GM12892 (cell line): ENCODE results near the gene ST3GAL5.
"Not testable (repeated sequence)": the region's sequence is repeated elsewhere in the genome, so short reads cannot be mapped to it uniquely, and the experiment has no call there.

Source experiments
- DNase-seq: peaks from one replicate; pipeline ENCODE4 v3.0.0; 2011; ENCODE audit not compliant: insufficient read length
- FAIRE-seq: peaks from 2 replicates; lab custom pipeline; 2011; peaks lifted over from hg19 to GRCh38; lab: Jason Lieb, UNC
- POLR2A ChIP-seq: IDR thresholded peaks from 2 replicates; pipeline ENCODE4 v1.6.1; 2011; ENCODE audit warnings: low read depth, low read length, control low read depth
- POLR2AphosphoS5 ChIP-seq: IDR thresholded peaks from 2 replicates; pipeline ENCODE4 v1.6.1; 2011; ENCODE audit warnings: low read depth, low read length, control low read depth
- TAF1 ChIP-seq: IDR thresholded peaks from 2 replicates; pipeline ENCODE4 v1.6.1; 2011; ENCODE audit warnings: low read depth, mild to moderate bottlenecking, control low read depth, low read length, borderline replicate concordance

Gene ST3GAL5

DNA sequence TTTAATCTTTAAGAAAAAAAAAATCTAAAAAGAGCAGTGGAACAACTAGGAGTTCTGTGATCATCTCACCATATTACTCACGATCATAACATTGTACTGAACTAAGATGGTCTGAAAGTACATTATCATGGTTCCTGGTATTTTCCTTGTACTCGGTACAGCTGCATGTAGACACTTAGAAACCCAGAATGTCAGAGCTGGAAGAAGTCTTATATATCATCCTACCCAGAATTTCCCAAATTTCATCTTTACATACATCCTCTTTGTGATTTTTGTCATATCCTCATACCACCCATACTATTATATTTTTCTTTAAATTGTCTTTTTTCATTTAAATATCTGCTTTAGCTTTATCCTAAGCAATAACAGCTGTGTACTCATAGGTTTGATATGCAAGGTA is 12.4 kb upstream of the ST3GAL5 start:
- FAIRE-seq, result no peak
- TF ChIP-seq TAF1 (no peak), POLR2AphosphoS5 (no peak), POLR2A (no peak)

DNA sequence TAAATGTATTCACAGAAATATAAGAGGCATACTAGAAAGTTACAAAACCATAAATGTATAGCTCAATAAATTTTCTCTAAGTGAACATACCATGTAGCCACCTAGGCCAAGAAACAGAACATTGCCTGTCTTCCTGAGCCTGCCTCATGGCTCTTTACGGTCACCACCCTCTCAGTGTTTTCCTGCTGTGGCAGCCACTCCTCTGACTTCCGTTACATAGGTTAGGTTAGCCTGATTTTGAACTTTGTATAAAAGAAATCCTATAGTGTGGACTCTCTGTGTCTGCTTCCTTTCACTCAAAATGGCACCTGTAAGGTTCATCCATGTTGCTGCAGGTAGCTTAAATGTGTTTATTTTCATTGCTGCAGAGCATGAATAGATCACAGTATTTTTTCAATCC is 11.6 kb upstream of the ST3GAL5 start:
- FAIRE-seq, result no peak
- DNase-seq, result no peak
- TF ChIP-seq TAF1 (no peak), POLR2AphosphoS5 (no peak), POLR2A (no peak)

More for the DNA sequence above, 12.4 kb upstream of the ST3GAL5 start:
- no peak for DNase-seq

DNA sequence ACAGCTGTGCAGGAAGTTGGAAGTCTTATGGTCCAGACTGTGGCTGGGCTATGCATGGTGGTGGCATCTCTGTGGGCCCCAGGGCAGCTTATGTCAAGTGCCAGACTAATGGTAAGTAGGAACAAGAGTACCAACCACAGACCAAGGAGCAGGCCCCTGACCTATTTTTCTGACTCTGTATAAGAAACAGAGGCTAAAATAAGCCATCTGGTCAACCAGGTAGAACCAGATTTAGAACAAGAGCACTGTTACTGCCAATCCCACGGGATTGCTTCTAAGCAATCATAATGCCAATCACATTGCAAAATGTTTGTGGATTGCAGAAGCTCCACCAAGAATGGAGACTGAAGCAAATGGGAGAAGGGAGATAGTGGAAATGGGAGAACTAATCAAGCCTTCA is 11.1 kb upstream of the ST3GAL5 start:
- FAIRE-seq, result no peak
- TF ChIP-seq POLR2AphosphoS5, result no peak
- TF ChIP-seq POLR2A, result no peak
- TF ChIP-seq TAF1, result no peak
- no peak for DNase-seq

GRCh38 chr2:85899284-85899683 is 10.5 kb upstream of the ST3GAL5 start:
- DNase-seq (no peak), FAIRE-seq (no peak)
- no peak for TF ChIP-seq TAF1
- no peak for TF ChIP-seq POLR2A
- TF ChIP-seq POLR2AphosphoS5, result no peak

- DNase-seq (no peak), FAIRE-seq (no peak)
- TF ChIP-seq TAF1, result no peak
- TF ChIP-seq POLR2AphosphoS5, result no peak
- no peak for TF ChIP-seq POLR2A
Measured at GRCh38 chr2:85898881-85899280, 10.1 kb upstream of the ST3GAL5 start.

DNA sequence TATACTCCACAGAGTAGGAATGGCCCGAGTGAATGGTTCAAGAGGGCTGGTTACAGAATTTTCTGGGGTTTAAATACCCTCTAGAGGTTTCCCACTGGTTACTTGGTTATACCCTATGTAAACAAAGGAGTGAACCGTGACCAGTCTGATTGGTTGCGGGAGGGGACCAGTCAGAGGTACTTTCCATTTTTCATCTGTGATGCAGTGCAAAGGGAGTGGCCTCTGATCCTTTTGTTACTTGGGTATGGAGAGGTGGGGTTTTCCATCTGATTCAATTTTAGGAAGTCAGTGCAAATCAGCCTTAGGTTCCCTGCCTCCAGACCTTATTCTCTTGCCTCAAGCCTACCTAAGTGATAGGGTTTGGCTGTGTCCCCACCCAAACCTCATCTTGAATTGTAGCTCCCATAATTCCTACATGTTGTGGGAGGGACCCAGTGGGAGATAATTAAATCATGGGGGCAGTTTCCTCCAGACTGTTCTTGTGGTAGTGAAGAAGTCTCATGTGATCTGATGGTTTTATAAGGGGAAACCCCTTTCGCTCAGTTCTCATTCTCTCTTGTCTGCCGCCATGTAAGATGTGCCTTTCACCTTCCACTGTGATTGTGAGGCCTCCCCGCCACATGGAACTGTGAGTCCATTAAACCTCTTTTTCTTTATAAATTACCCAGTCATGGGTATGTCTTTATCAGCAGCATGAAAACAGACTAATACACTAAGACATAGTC is 5.9 kb upstream of the ST3GAL5 start:
- FAIRE-seq, DNase-seq: not testable (repeated sequence)

DNA sequence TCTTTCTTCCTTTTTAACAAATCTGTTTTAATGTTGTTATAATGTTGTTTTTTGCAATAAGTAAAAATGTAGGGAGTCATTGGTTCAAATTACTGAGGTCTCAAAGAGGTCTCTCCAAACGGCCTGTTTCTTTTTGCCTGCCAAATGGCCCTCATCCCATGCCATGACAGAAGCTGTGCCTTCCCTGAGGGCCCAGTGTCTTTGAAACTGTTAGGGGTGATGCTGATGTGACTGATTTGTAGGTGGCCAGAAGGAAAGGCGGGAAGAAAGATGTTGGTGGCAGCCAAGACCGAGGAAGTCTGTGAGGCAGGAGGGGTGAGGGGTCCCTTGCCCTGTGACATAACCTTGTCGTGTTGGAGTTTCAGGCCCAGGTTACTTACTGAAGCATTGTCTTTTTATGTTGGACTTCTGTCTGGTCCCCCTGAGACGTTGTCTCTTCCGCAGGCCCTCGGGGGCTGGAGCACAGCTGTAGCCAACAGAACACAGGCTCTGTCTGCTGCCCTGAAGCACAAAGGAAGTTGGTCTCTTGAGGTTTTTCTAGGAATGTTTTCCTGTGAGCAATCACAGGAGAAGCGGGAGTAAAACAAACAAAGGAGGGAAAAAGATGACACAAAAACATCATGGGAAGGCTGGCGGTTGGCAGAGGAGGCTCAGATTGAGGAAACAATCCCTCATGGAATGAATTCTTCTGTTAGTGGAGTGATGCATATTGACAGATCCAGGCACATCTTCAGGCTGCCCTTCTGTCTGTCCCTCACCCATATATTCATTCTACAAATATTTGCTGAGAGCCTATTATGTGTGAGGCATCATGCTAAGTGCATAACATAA is 4.9 kb upstream of the ST3GAL5 start:
- no peak for TF ChIP-seq POLR2AphosphoS5
- TF ChIP-seq POLR2A, result no peak
- TF ChIP-seq TAF1, result no peak
- FAIRE-seq, result no peak
- no peak for DNase-seq

- no peak for TF ChIP-seq POLR2A
- no peak for TF ChIP-seq POLR2AphosphoS5
- no peak for TF ChIP-seq TAF1
- FAIRE-seq (no peak), DNase-seq (no peak)
Measured at GRCh38 chr2:85892216-85892944, 3.6 kb upstream of the ST3GAL5 start.

DNA sequence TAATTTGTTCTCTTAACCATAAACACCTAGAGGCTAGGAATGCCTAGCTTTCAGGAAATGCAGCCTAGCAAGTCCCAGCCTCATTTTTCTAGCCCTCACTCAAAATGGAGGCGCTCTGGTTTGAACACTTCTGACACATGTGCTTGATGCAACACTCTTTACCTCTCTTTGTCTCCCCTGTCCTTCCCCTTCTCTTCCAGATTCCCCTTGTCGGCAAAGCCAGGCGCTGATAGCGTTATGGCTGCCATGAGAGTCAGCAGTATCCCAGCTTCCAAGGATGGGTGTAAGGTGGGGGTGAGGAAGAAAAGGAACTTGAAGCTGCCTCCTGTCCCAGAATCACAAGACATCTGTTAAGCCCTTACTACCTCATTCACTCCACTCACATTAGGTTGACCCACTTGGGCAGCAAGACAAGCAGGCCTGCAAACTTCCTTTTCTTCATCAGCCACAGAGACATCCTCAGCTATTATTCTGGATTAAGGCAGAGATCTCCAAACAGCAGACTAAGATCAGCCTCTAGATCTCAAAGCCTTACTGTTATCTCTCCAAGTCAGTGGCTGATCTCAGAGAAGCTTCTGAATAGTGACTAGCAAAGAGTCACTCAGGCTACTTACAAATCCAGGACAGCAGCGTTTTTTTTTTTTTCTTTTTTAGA is 1.9 kb upstream of the ST3GAL5 start:
- no peak for TF ChIP-seq TAF1
- no peak for TF ChIP-seq POLR2A
- TF ChIP-seq POLR2AphosphoS5, result no peak
- FAIRE-seq (no peak), DNase-seq (no peak)

GRCh38 chr2:85889627-85890281 is 964 bp upstream of the ST3GAL5 start:
- no peak for FAIRE-seq
- TF ChIP-seq POLR2A (no peak), TAF1 (no peak), POLR2AphosphoS5 (no peak)
- DNase-seq, result no peak

DNA sequence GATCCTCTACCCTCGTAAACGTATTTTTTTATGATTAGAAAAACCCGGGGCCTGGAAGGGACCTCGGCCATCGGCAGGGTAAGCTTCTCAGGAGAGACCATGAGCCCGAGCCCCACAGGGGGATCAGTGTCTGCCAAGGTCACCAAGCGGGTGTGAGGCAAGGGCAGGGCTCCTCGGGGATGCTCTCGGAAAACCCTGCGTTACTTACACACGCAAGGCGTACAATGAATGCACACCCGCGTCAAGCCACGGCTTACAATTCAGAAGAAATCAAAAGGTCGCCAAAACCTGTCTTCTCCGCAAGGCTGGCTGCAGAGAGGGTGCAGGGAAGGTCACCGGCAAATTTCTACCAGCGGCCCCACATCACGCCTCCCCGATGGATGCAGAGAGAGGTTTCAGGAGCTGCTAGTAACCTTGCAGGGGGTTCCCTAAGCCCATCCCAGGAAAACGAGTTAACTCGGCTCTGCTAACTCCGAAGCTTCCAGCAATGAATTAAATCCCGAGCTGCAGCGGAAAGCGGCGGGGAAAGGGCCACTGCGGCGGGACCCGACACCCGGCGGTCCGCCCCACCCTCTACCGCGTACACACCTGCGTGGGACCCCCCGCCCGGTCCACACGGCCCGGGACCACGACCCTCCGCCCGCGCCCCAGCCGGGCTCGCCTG is 638 bp downstream of the ST3GAL5 start:
- DNase-seq (no peak), FAIRE-seq (no peak)
- TF ChIP-seq POLR2A (no peak), POLR2AphosphoS5 (no peak), TAF1 (no peak)
